Measurements from ENCODE around the gene ARMC3.

Gene ARMC3

DNA sequence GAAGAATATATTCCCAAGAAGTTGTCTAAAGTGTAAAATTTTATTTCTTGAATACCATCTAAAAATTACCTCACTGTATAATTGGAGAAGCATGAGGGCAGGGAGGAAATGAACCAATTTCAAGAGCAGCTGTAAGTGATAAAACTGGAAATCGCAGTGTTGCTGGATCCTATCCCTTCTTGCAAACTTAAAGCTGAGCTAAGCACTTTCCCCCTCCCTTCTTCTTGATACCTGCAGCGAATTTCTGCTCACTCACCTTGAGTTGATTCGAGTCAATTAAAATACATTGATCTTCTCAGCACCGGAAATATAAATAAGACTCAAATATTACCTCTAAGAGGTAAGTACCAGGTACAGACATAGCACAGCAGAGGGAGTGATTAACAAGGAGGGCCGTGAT is 65.5 kb downstream of the ARMC3 start:
- no peaks in the 10 kb centered on the region for H3K36me3 ChIP-seq (ENCODE audit: insufficient read depth, insufficient read length, low read length)
- H3K4me1 ChIP-seq (ENCODE audit: insufficient read depth, insufficient read length): no peaks in the 10 kb centered on the region
- no peak overlapping the region for H3K4me3 ChIP-seq (ENCODE audit: insufficient read length, low read depth)
- H3K27me3 ChIP-seq (ENCODE audit: insufficient read depth, insufficient read length): no peaks in the 10 kb centered on the region
- TF ChIP-seq ZNF274 (IDR thresholded peaks at IDR 0.05; ENCODE audit: low read depth, low read length) (no peak), YY1 (IDR thresholded peaks at IDR 0.05; ENCODE audit: insufficient read depth, insufficient read length) (no peak), SUZ12 (IDR thresholded peaks at IDR 0.05; ENCODE audit: extremely low read depth, insufficient read depth, insufficient read length) (no peak)
- DNase-seq (ENCODE audit: low read depth, low spot score): no peak
- no peaks in the 10 kb centered on the region for H3K9me3 ChIP-seq (ENCODE audit: insufficient read depth, low read length)
- H3K9ac ChIP-seq (ENCODE audit: insufficient read length, low read depth): no peak overlapping the region

DNA sequence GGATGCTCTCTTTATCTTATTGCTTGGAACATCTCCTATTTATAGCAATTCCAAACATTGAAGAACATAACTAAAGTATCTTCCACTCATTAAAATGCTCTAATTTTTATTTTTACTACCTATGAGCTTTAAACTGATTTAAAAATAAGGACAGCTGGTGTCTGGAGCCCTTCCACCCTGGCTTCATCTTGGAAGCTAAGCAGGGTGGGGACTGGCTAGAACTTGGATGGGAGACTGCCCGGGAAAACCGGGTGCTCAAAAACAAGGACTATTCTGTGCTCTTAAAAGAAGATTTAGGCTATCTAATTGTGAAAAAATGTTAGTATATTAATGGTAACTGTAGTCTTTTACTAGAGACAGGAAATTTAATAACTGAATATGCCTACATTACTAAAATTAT is 69.2 kb downstream of the ARMC3 start:
- Histone ChIP-seq H3K4me1 (ENCODE audit: insufficient read depth, insufficient read length) (no peaks in the 10 kb centered on the region), H3K36me3 (ENCODE audit: insufficient read depth, insufficient read length, low read length) (no peaks in the 10 kb centered on the region), H3K9me3 (ENCODE audit: insufficient read depth, low read length) (no peaks in the 10 kb centered on the region), H3K27me3 (ENCODE audit: insufficient read depth, insufficient read length) (no peaks in the 10 kb centered on the region), H3K4me3 (ENCODE audit: insufficient read length, low read depth) (no peak overlapping the region), H3K9ac (ENCODE audit: insufficient read length, low read depth) (no peak overlapping the region)
- DNase-seq (ENCODE audit: low read depth, low spot score): no peak
- no peak for TF ChIP-seq YY1 (IDR thresholded peaks at IDR 0.05; ENCODE audit: insufficient read depth, insufficient read length)
- TF ChIP-seq ZNF274 (IDR thresholded peaks at IDR 0.05; ENCODE audit: low read depth, low read length): no peak
- TF ChIP-seq SUZ12 (IDR thresholded peaks at IDR 0.05; ENCODE audit: extremely low read depth, insufficient read depth, insufficient read length): no peak

DNA sequence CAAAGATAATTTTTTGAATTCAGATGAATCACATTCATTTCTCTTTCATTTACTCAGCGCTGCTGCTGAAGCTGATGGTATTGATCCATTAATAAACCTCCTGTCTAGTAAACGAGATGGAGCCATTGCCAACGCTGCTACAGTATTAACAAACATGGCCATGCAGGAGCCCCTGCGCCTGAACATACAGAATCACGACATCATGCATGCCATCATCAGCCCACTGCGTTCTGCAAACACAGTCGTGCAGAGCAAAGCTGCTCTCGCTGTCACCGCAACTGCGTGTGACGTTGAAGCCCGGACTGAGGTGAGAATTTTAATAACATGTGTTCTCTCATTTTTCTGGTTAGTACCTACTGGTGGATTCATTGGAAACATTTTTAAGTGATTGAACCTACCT is 70.2 kb downstream of the ARMC3 start:
- no peaks in the 10 kb centered on the region for H3K27me3 ChIP-seq (ENCODE audit: insufficient read depth, insufficient read length)
- no peaks in the 10 kb centered on the region for H3K4me1 ChIP-seq (ENCODE audit: insufficient read depth, insufficient read length)
- no peaks in the 10 kb centered on the region for H3K9me3 ChIP-seq (ENCODE audit: insufficient read depth, low read length)
- TF ChIP-seq YY1 (IDR thresholded peaks at IDR 0.05; ENCODE audit: insufficient read depth, insufficient read length): no peak
- TF ChIP-seq ZNF274 (IDR thresholded peaks at IDR 0.05; ENCODE audit: low read depth, low read length): no peak
- TF ChIP-seq SUZ12 (IDR thresholded peaks at IDR 0.05; ENCODE audit: extremely low read depth, insufficient read depth, insufficient read length): no peak
- no peak overlapping the region for H3K4me3 ChIP-seq (ENCODE audit: insufficient read length, low read depth)
- no peaks in the 10 kb centered on the region for H3K36me3 ChIP-seq (ENCODE audit: insufficient read depth, insufficient read length, low read length)
- DNase-seq (ENCODE audit: low read depth, low spot score): no peak
- H3K9ac ChIP-seq (ENCODE audit: insufficient read length, low read depth): no peak overlapping the region

GRCh38 chr10:22999942-23000341 is 72.1 kb downstream of the ARMC3 start:
- no peak overlapping the region for H3K9ac ChIP-seq (ENCODE audit: insufficient read length, low read depth)
- TF ChIP-seq SUZ12 (IDR thresholded peaks at IDR 0.05; ENCODE audit: extremely low read depth, insufficient read depth, insufficient read length): no peak
- no peak for TF ChIP-seq YY1 (IDR thresholded peaks at IDR 0.05; ENCODE audit: insufficient read depth, insufficient read length)
- no peak for TF ChIP-seq ZNF274 (IDR thresholded peaks at IDR 0.05; ENCODE audit: low read depth, low read length)
- H3K36me3 ChIP-seq (ENCODE audit: insufficient read depth, insufficient read length, low read length): no peaks in the 10 kb centered on the region
- no peak overlapping the region for H3K4me3 ChIP-seq (ENCODE audit: insufficient read length, low read depth)
- no peaks in the 10 kb centered on the region for H3K9me3 ChIP-seq (ENCODE audit: insufficient read depth, low read length)
- H3K4me1 ChIP-seq (ENCODE audit: insufficient read depth, insufficient read length): no peaks in the 10 kb centered on the region
- no peaks in the 10 kb centered on the region for H3K27me3 ChIP-seq (ENCODE audit: insufficient read depth, insufficient read length)
- DNase-seq (ENCODE audit: low read depth, low spot score): no peak

- no peak for TF ChIP-seq YY1 (IDR thresholded peaks at IDR 0.05; ENCODE audit: insufficient read depth, insufficient read length)
- no peaks in the 10 kb centered on the region for H3K4me1 ChIP-seq (ENCODE audit: insufficient read depth, insufficient read length)
- no peaks in the 10 kb centered on the region for H3K36me3 ChIP-seq (ENCODE audit: insufficient read depth, insufficient read length, low read length)
- no peak for DNase-seq (ENCODE audit: low read depth, low spot score)
- no peaks in the 10 kb centered on the region for H3K9me3 ChIP-seq (ENCODE audit: insufficient read depth, low read length)
- no peak overlapping the region for H3K9ac ChIP-seq (ENCODE audit: insufficient read length, low read depth)
- H3K27me3 ChIP-seq (ENCODE audit: insufficient read depth, insufficient read length): no peaks in the 10 kb centered on the region
- H3K4me3 ChIP-seq (ENCODE audit: insufficient read length, low read depth): no peak overlapping the region
Measured at GRCh38 chr10:23001901-23002516, 74.2 kb downstream of the ARMC3 start.

GRCh38 chr10:23005150-23005549 is 77.3 kb downstream of the ARMC3 start:
- Histone ChIP-seq H3K4me3 (ENCODE audit: insufficient read length, low read depth) (no peak overlapping the region), H3K9me3 (ENCODE audit: insufficient read depth, low read length) (no peaks in the 10 kb centered on the region), H3K27me3 (ENCODE audit: insufficient read depth, insufficient read length) (peaks cover 4% of the 10 kb centered on the region), H3K4me1 (ENCODE audit: insufficient read depth, insufficient read length) (no peaks in the 10 kb centered on the region), H3K36me3 (ENCODE audit: insufficient read depth, insufficient read length, low read length) (no peaks in the 10 kb centered on the region), H3K9ac (ENCODE audit: insufficient read length, low read depth) (no peak overlapping the region)
- TF ChIP-seq YY1 (IDR thresholded peaks at IDR 0.05; ENCODE audit: insufficient read depth, insufficient read length) (no peak), SUZ12 (IDR thresholded peaks at IDR 0.05; ENCODE audit: extremely low read depth, insufficient read depth, insufficient read length) (no peak), ZNF274 (IDR thresholded peaks at IDR 0.05; ENCODE audit: low read depth, low read length) (no peak)
- DNase-seq (ENCODE audit: low read depth, low spot score): no peak

- no peak for DNase-seq (ENCODE audit: low read depth, low spot score)
- H3K27me3 ChIP-seq (ENCODE audit: insufficient read depth, insufficient read length): peaks cover 17% of the 10 kb centered on the region
- no peak overlapping the region for H3K9ac ChIP-seq (ENCODE audit: insufficient read length, low read depth)
- H3K36me3 ChIP-seq (ENCODE audit: insufficient read depth, insufficient read length, low read length): no peaks in the 10 kb centered on the region
- no peak for TF ChIP-seq SUZ12 (IDR thresholded peaks at IDR 0.05; ENCODE audit: extremely low read depth, insufficient read depth, insufficient read length)
- no peak for TF ChIP-seq ZNF274 (IDR thresholded peaks at IDR 0.05; ENCODE audit: low read depth, low read length)
- no peak for TF ChIP-seq YY1 (IDR thresholded peaks at IDR 0.05; ENCODE audit: insufficient read depth, insufficient read length)
- H3K4me3 ChIP-seq (ENCODE audit: insufficient read length, low read depth): no peak overlapping the region
- H3K4me1 ChIP-seq (ENCODE audit: insufficient read depth, insufficient read length): no peaks in the 10 kb centered on the region
- H3K9me3 ChIP-seq (ENCODE audit: insufficient read depth, low read length): no peaks in the 10 kb centered on the region
Measured at GRCh38 chr10:23013581-23014335, 85.9 kb downstream of the ARMC3 start.

Measured in NT2/D1 (cell line).